GM18499 (cell line): ENCODE measurements around the gene PSMF1.
"Not testable (repeated sequence)": the region's sequence is repeated elsewhere in the genome, so short reads cannot be mapped to it uniquely, and the experiment has no call there.

Source experiments
- ATAC-seq: cut with Tn5 transposase; IDR thresholded peaks from one replicate; pipeline ENCODE4 v1.9.1; 2021; ENCODE audit warnings: moderate number of reproducible peaks; ENCODE audit not compliant: insufficient read depth, unreplicated experiment

PSMF1 gene

GRCh38 chr20:1209447-1210387 is 91.3 kb downstream of the PSMF1 start:
- no peak for ATAC-seq

DNA sequence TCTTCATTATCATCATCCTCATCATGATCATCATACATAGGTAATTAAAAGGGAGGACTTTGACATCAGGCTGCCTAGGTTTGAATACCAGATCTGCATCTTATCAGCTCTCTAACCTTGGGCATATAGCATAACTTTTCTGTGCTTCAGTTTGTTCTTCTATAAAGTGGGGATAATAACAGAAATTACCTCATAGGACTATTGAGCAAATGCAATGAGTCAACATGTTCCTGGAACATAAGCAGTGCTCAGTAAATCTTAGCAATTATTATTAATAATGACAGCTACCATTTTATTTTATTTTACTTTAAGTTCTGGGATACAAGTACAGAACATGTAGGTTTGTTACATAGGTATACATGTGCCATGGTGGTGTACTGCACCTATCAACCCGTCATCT is 92.1 kb downstream of the PSMF1 start:
- ATAC-seq, result no peak

GRCh38 chr20:1212023-1212422 is 93.6 kb downstream of the PSMF1 start:
- no peak for ATAC-seq

DNA sequence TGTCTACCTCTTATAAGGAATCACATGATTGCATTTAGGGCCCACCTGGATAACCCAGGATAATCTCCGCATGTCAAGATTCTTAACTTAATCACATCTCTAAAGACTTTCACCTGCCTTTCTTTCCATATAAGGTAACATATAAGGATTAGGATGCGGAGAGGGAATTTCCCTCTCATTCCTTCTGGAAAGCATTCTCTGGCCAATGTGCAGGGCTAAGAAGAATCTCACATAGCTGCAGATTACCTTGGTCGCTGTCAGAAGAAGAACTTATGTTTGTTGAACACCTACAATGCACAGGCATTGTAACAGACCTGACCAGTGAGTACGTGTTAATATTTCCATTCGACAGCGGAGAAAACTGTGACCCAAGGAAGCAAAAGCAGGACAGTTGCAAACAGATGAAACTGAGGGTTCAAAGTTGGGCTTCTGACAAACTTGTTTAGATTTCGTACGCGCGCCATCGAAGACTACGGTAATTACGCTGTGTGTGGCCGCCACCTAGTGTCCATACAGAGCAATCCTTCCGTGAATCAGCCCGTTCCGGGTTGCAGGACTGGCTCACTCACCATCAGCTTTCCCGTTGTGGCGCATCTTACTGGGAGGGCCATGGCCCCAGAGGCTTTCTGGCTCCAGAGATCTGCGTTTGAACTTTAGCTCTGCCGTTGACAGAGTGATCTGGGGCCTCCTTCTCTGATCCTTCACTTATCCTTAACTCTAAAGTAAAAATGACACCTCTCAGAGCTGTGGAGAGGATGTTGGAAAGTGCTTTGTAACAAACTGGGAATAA is 94.4 kb downstream of the PSMF1 start:
- no peak for ATAC-seq

- no peak for ATAC-seq
These were observed 96.4 kb downstream of the PSMF1 start for GRCh38 chr20:1214838-1215261.

DNA sequence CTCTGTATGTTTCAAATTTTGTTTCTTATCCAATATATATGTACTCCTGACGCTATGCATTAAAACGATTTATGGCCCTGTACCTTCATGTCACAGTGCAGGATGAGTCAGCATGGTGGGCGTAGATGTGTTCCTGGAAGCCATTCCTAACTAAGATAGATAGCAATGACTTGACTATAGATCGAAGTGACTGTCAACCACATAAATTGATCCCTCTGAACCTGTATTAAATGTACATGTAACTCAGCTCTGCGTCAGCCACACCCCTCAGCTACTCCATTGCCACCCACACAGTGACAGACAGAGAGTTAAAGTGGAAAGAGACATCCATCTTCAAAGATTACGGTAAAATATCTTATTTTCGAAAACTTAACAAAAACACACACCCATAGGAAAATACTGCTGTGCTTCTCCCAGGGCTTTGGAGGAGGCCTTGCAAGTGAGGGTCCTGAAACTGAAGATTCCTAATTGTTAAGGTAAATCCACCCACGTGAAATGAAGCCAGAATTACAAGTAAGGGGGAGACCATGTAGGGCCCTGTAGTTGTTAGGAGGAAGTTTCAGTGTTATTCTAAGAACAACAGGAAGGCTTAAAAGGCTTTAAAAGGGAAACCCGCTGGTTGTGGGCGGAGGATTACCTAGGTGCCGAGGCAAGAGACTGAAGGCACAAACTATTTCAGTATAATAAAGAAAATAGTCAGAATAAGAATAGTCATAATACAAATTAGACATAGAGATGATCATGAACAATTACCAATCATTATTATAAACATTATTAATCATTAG is 97.2 kb downstream of the PSMF1 start:
- no peak for ATAC-seq

- ATAC-seq, result not testable (repeated sequence)
These were observed 98.4 kb downstream of the PSMF1 start for GRCh38 chr20:1216527-1217427.
